Measurements from ENCODE around the gene SWT1.
A peak's percentile ranks its signal among the peaks of the same experiment; 100 is the strongest.

Gene SWT1

GRCh38 chr1:185156854-185157598 is at the start of gene SWT1, which contains the start of gene TRMT1L:
SWT1 (plus strand) TSS chr1:185157167; CDS start chr1:185160842, 3,675 bp downstream.
TRMT1L (minus strand) TSS chr1:185156953; CDS start chr1:185156712, 241 bp downstream.
- DNase-seq: peak; percentile 99

- DNase-seq: no peak
Observed at GRCh38 chr1:185108321-185108720, 48.6 kb upstream of the SWT1 start.

DNA sequence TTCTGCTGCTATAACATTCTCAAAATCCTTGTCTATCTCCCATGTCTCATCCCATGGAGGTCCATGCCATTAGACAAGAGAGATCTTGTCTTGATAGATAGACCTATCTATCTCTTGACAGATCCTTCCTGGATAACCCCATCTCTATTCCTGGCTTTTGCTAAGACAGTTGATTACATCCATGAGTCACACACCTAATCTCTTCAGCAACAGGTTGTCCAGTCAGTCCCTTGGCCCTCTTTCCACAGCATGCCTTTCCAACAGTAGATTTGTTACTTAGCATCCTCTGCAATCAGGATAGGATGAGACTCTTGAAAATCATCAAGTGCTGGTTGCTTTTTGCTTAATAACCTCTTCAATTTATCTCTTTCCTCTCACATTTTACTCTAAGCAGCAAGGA is 46.8 kb upstream of the SWT1 start:
- DNase-seq: no peak

DNA sequence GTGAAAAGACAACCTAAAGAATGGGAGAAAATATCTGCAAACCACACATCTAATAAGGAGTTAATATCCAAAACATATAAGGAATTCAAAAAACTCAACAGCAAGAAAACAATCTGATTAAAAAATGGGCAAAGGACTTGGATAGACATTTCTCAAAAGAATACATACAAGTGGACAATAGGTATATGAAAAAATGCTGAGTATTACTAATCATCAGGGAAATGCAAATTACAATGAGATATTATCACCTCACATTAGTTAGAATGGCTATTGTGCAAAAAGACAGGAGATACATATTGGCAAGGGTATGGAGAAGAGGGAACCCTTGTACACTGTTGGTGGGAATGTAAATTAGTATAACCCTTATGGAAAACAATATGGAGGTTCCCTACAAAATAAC is 45.1 kb upstream of the SWT1 start:
- DNase-seq: no peak

DNA sequence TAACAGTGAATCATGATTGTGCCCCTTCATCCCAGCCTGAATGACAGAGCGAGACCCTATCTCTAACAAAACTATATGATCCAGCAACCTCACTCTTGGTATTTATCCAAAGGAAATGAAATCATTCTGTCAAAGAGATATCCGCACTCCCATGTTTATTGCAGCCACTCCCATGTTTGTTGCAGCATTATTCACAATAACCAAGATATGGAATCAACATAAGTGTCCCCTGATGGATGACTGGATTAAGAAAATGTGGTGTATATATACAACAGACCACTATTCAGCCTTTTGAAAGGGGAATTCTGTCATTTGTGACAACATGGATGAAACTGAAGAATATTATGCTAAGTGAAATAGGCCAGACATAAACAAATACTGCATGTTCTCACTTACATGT is 44.6 kb upstream of the SWT1 start:
- DNase-seq: no peak

- DNase-seq: no peak
Observed at GRCh38 chr1:185129708-185130107, 27.3 kb upstream of the SWT1 start.

DNA sequence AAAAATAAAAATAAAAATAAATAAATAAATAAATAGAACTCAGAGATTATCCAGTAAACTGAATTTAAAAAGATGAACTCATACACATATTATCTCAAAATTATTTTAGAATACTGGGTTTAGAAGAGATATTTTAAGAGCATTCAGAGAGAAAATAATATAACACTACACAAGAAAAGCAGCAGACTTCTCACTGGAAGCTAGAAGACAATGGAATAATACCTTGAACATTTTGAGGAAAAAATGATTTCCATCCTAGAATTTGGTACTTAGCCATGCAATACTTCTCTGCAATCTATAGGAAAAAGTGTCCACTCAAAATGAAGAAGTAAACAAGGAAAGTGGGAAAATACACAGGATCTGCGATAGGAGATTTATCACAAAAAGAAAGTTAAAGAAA is 24.4 kb upstream of the SWT1 start:
- DNase-seq: no peak

DNA sequence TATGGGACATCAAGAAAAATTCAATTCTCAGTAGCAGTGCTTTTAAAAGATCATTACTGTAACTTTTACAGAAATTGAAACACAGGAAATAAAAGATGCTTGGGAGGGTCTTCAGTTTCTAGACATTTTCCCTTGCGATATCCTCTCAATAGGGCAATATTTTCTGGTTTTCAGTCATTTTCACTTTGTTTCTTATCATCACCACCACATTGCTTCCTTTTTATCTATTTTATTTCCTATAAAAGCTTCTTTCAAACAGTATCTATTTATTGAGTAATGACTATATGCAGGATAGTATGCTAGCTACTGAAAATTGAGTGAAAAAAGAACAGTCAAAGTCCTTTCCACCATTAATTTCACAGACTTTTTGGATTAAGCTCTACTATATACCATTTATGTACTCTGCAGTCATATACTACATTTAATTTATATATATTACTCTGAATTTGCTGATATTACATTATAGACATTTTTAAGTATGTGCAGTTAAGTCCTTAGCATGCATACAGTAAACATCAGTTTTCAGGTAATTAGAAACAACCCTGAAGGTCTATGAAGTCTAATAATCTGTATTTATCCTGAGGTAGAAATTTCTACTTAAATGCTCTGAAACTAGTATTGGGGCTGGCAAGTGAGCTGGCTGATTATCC is 18.9 kb upstream of the SWT1 start:
- no peak for DNase-seq

DNA sequence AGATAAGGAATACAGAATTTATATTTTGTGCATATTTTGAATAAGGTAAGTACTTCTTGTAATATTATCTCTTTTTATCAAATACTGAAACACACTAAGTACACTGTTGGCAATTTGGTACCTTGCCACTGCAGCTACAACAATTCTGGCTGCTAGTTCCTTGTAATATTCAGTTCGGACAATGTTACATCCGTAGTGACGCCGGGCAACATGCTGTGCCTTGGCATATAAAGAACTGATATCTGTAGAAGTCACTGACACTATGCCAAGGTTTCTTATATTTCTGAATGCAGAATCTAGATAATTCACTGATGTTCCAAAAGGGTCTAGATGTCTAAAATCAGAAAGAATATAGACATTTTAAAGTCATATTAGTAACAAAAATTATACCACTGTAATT is 17.7 kb upstream of the SWT1 start:
- DNase-seq: no peak

DNA sequence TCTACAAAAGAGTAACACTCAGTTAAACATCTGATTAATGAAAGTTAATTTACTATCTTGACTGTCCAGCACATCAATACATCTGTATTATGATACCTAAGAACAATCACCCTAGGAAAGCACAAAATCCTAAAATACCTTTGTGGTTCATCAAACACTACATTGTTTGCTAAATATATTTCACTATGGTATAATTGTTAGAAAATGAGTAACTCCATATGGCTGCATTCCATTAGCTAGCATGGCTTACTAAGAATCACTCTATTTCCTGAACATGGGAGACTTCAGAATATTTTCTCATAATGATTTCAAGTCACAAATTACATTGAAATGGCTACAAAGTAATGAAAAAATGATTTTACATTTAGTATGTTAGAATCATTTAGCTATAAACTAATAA is 12.7 kb upstream of the SWT1 start:
- no peak for DNase-seq

DNA sequence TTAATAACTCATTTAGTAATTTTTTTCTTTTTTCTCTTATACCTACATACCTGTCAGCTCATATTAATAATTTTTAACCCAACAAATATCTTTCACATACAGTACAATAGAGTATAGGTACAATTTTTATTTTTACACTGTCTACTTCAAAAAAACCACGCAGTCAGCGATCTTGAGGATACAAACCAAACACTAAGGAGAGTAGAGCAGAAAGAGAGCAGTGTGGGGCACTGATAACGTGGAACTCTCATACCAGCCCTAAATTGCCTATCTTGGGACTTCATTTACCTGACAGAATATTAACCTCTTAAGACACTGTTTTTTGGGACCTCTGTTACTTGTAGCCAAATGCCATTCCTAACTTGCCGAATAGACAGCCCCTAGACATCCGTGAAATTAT is 5.8 kb upstream of the SWT1 start:
- DNase-seq: no peak

DNA sequence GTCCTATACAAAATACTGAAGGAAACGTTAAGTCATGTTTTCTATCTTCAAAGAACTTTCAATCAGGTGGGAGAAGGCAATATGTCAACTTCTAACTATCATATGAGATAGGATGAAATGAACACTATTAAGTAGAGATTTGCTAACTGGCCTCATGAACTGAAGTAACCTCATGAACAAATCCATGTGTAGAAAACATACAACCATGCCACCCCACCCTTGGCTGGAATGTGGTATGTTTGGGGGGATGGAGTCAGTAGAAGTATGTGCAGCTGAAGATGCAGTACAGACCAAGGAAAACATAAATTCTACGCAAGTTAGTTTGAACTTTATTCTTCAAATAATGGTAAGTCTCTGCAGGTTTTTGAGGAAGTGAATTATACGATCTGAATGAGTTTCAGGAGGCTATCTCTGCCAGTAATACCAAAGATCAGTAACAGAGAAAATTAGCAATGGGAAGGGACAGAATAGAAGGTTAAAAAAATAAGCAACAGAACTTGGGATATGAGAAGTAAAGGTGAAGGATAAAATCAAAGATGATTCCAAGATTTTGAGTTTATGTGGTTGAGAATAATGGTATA is 4.7 kb upstream of the SWT1 start:
- DNase-seq: no peak

GRCh38 chr1:185154912-185155513 is 2.0 kb upstream of the SWT1 start:
- DNase-seq: no peak

GRCh38 chr1:185155600-185156287 is 1.2 kb upstream of the SWT1 start:
- DNase-seq: peak; percentile 45

DNA sequence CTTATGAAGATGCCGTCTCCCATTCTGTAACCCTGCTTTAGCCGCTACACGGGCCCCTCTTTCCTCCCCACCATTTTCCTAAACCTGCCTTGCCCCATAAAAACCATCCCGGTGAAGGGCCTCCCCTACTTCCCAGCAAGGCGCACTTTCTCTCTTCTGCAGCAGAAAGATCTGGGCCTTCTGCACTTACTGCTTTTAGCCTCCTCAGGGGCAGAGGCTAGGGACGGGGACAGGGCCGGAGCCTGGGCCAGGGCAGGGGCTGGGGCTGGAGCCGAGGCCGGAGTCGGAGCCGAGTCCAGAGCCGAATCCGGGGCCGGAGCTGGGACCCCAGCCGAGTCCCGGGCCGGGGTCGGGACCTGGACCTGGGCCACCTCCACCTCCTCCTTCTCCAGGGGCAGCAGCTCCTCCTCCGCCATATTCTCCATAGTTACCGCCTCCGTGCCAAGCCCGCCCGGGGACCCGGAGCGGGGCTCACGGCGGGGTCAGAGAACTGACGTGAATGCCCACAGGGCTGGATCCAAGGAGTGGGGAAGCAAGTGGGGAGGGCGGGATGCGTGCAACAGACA is 596 bp upstream of the SWT1 start:
- DNase-seq: peak; percentile 53

GRCh38 chr1:185157599-185158412 is 839 bp downstream of the SWT1 start:
- DNase-seq: no peak

DNA sequence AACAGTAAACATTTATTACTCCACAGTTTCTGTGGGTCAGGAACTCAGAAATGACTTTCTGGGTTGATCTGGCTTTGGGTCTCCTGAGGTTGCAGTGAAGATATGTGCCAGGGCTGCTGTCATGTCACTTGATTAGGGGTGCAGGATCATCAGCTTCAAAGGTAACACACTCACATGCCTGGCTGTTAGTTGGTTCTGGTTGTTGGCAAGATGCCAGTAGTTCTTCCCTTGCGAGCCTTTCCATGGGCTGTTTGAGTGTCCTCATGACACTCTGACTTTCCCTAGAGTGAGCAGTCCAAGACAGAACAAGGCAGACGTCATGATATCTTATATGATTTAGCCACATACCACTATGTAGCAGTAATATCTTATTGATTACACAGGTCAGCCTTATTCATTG is 1.8 kb downstream of the SWT1 start:
- no peak for DNase-seq

DNA sequence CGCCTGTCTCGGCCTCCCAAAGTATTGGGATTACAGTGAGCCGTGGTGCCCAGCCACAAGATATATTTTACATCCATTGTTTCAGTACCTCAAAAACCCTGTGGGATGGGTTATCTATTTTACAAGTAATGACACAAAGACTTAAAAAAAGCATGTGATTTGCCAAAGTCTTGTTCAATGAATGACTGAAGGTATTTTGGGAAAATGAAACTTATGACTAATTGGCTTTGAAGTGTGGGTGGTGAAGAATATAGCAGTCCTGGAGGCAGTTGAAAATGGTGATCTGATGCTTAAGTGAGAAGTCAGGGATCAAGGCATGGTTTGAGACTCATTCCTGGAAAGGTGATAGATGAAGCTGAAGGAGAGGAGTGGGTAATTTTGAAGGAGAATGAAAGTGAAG is 3.0 kb downstream of the SWT1 start:
- DNase-seq: no peak

DNA sequence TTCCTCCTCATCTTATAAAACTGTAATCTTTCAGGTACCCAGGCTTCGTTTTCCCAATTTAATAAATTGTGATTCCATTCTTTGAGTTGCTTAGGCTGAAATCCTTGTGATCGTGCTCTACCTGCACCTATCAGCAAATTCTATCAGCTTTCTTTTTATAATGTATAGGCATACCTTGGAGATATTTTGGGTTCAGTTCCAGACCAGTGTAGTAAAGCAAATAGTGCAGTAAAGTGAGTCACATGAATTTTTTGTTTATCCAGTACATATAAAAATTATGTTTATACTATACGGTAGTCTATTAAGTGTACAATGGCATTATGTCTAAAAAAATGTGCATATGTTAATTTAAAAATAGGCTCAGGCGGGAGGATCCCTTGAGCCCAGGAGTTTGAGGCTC is 5.5 kb downstream of the SWT1 start:
- DNase-seq: no peak

DNA sequence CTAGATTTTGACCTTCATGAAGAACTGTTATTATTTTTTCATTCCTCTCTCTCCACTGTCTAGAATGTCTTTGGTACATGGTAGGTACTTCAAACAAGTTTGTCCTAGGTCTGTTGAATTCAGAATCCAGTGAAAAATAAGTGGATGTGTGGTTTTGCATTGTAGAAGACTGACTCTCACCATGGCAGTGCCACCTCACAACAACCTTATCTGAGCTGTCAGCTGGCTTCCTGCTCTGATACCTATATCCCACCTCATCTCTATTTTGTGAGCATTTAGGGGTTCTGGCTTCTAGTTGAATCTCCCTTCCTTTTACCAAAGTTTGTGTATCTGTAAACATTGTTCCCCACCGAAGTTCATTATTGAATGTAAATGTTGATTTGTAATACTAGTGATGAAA is 9.1 kb downstream of the SWT1 start:
- DNase-seq: no peak

GRCh38 chr1:185170291-185170848 is 13.4 kb downstream of the SWT1 start:
- DNase-seq: peak; percentile 66

- no peak for DNase-seq
Observed at GRCh38 chr1:185193756-185194155, 36.8 kb downstream of the SWT1 start.
